Stimulated activated CD8-positive, alpha-beta memory T cell treated with anti-CD3 and anti-CD28 coated beads, Interleukin-4, amount 100 ng/mL, for 48 hours (primary cell): ENCODE measurements around the gene DPP6.

Experiments
- DNase-seq: peaks from one replicate; pipeline ENCODE4 v3.0.0-alpha.2; 2020

DPP6 gene

DNA sequence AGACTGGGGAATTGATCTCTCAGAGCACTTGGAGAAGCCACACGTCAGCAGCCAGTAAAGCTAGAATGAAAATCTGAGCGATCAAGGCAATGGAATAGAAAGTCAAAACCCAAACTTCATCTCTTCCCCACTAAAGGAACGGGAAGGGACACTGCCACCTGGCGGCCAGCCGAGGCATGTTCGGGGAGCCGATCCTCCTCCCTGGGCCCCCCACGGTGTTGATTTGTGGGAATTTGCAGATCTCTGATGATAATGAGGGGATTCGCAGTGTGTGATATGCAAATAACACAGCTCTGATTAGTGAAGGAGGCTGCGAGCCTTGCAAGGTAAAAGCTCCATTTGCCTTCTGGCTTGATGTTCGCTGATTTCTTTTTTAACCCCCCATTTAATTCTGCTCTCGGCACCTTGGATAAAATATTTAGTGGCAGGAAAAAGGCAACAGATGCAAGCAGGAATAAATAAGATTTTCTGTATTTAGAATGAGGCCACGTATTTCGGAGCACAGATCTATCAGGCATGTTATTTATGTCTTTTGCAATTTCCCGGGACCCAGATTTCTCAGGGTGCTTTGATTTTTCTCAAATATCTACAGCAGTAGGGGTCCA lies 692.2 kb downstream of the DPP6 start:
- peak; percentile 71 for DNase-seq

DNA sequence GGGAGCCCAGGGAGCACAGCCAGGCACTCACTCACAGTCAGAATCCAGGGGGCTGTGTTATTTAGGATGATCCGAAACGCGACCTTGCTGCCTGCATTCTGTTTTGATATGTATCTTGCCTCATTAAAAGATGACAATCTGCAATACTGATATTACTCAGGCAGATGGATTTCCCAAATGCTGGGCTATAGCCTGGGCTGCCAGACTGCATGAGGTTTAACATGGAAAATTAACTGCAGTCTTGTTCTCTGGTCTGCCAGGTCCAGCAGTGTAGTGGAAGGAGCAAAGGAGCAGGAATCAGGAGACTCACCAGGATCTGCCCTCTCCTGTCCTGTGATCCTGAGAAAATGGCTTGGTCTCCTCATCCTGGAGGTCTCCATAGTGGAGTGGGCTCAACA lies 692.7 kb downstream of the DPP6 start:
- no peak for DNase-seq

DNA sequence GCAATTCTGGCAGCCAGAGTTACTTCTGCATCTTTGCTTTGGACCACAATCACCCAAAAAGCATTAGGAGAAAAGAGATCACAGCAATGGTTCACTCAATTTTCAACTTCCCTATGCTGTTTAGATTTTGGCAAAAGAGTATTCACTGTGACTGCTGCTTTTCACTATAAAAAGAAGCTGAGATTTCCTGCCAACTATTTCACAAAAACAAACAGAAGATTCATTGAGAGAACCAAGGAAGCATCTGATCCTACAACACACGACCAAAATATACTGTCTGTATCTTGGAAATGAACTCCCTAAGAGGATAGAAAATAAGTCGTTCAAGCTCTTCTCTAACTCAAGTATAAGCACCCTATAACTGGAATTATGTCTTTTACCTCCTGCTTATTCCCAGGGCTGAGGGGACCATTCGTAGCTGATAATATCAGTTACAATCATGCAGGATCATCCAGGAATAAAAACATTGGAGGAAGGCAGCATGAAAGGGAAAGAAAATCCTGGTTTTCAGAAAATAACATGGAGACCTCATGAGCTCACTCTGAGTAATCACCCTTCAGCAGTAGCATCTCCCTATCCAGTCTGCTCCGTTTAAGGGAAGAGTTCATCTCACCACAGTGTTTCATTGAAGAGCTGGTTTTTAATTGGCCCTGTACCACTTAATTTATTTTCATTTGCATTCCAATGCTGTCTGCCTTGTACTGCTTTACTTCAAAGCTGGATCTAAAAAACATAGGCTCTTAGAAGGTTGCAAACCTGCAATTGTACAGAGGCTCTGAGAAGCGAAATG lies 694.6 kb downstream of the DPP6 start:
- no peak for DNase-seq

DNA sequence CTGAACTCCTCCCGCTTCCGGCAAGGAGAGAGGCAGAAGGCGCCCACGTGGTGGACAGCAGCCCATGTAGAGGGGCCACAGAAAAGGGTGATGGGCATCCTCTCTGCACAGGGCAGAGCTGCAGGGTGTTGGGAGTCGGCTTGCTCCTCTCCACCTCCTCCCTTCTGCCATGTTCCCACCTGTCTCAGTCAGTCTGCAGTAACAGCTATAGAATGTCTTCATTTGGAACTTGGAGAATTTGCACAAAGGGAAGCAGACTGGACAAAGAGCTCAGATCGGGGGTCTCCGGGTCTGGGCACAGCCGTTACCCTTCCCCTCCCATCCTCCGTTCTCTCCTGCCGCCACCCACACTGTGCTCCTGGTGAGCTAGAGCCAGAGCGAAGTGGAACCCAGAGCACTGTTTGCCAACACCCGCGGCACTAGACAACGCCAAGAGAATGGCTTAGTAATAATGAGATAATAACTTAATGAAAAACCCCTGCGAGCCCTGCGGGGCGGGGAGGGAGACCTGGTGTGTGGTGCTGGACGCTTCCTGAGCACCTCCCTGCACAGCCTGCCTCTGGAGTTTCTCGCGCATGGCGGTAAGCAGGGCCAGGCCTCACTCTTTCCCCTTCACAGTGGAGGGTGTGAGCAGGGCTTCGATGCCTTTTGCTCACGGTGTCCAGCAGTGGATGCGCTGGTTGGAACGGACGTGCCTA lies 696.0 kb downstream of the DPP6 start:
- DNase-seq, result no peak

DNA sequence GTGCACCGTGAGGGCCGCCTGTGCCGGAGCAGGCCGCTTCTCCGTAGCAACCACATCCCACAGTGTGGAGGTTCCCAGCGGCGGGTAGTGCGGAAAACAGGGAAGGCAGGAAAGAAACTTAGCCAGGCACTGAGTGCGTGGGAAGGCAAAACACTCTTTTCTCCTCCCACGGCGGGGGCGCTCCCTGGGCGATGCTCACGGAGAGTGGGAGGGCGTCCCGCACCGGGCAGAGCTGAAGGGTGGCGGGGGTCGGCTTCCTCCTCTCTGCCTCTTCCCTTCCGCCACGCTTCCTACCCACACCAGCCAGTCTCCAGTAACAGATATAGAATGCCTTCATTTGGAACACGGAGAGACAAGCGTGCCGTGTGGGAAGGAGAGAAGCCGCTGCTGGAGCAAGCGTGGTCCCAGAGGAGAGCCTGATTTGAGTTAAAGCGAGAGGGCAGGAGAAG lies 698.2 kb downstream of the DPP6 start:
- no peak for DNase-seq

DNA sequence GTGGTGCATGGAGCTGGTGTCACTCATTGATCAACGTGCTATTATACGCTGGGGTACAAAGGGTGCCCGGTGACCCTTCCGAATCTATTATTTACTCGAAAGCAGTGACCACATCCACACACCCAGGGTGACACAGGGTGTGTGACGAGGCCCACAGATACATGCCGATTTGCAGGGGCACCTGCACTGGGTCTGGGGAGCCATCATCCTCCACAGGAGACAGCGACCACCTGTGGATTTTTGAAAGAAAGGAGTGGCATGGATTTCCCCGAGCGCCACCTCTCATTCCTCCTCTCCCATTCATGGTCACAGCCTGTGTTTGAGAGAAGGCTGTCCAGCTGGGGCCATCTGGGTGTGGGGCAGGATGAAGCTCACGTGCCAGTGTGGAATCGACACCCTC lies 701.0 kb downstream of the DPP6 start:
- no peak for DNase-seq

DNA sequence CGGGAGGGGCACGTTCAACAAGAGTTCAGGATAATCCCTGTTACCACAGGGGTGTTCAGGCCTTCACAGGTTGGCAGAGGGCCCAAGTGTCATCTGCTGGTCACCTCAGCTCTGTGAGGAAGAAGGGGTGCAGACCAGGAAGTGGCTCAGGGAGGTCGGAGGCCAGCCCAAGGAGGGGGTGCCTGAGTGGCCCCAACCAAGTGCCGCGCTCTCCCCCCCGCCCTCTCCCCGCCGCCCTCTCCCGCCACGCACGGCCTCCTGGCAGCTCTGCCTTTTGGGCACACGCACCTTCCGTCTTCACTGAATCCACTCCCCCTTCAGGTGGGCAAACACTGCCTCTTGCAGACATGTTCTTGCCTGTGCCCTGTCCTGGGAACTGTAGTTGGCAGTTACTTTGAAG lies 705.6 kb downstream of the DPP6 start:
- DNase-seq, result no peak

DNA sequence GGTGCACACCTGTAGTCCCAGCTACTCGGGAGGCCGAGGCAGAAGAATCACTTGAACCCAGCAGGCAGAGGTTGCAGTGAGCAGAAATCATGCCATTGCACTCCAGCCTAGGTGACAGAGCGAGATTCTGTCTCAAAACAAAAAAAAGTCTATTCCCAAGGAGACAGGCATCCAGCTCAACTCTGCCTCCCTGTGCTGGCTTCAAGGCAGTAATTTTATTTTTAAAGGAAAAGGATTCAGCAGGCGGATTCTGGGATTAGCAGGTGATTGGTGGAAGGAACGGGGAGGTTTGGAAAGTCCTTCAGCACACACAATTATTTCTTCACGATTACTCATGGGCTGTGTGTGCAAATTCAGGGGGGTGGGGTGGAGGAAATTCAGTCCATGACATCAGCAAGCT lies 707.8 kb downstream of the DPP6 start:
- no peak for DNase-seq

DNA sequence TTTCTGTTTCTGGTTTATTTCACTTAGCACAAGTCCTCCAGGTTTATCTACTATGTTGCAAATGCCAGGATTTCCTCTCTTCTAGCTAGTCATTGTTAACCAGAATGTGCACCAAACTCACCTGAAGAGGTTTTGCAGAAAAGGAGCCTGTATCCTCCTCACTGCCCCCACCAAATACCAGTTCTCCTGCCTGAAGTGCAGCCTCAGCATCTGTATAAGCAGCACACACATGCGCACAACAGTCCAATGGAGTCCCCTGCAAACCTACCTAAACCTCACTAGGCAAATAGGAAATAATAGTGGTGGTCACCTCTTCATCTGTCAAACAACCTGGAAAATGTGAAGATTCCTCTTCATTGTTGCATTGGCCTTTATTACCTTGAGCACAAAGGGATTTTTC lies 712.9 kb downstream of the DPP6 start:
- DNase-seq, result no peak

DNA sequence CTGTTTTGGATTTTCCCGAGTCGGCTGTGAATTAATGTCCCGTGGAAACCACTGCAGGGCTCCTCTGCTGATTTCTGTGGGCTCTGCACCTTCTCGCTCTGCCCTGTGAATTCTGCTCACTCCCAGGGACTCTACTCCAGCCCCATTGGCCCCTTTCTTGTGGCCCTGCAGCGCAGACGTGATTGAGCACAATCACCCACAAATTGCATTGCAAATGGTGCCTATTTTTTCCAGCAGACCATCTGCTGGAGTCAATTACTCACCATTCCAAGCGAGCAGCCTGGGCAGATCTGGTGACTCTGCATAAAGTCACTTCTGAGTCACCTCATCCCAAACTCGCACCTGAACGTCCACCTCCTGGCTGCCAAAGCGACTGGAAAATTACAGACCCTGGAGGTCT lies 714.9 kb downstream of the DPP6 start:
- DNase-seq, result no peak

DNA sequence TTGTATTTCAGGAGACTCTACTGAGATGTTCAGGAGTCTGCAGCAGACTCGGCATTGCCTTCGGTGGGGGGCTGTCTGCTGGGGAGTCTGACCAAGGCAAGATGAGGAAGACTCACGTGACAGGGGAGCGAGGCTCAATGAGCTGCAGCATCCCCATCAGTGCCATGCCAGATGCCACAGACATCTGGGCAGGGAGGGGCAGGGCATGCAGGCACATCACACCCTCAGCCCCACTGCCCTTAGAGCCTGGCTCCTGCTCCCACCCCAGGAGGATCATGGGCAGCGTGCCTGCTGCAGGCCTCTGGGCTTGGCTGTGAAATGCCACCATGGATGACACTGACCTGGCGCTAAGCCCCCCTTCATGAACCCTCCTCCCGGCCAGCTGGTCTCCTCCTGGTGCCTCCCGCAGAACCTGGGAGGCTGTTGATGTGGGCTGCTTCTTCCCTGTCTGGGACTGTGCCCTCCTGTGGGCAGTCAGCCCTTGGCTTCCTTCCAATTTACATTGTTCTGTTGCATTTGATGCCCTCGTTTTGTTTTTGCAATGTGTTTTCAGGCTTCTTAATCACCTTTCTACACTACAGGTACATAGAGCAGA lies 715.7 kb downstream of the DPP6 start:
- no peak for DNase-seq

DNA sequence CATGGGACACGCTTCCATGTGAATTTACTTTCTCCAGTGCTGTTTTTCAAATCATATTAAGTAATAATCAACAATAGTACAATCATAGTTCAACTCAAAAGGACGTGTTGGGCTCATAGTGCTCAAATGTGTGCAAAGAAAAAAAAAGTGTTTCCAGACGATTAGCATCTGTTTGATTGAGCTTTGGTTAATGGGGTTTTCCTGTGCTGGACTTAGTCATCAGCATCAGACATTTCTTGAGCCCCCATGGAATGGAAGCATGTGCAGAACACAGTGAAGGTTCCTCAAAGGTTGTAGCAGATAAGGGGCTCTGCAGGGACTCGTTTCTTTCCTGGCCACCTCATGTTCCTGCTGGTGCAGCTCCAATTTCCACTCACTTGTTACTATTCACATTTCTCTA lies 716.8 kb downstream of the DPP6 start:
- no peak for DNase-seq

DNA sequence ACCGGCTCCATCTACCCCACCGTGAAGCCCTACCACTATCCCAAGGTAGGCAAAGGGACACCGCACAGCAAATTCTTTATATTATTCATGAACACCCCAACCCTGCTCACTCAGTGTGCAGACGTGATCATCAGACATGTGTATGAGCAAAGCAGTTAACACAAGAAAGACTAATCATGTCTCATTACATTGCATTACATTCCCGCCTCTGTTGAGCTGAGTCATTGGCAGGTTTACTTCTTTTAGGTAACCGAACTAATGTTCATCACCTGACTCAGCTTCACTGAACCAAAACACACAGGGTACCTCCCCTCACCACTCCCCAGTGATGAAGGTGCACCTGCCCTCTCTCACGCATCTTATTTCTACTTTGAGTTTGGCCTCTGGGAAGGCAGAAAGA lies 717.3 kb downstream of the DPP6 start:
- no peak for DNase-seq

DNA sequence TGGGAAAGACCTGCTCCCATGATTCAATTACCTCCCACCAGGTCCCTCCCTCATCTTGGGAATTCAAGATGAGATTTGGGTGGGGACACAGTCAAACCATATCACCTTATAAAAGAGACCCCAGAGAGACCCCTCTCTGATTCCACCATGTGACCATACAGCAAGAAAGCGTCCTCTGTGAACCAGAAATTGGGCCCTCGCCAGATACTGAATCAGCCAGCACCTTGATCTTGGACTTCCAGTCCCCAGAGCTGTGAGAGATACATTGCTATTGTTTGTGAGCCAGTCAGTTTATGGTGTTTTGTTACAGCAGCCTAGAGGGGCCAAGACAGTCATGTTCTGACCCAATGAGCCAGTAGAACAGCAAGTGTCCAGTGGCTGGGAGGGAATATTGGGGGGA lies 718.2 kb downstream of the DPP6 start:
- no peak for DNase-seq

DNA sequence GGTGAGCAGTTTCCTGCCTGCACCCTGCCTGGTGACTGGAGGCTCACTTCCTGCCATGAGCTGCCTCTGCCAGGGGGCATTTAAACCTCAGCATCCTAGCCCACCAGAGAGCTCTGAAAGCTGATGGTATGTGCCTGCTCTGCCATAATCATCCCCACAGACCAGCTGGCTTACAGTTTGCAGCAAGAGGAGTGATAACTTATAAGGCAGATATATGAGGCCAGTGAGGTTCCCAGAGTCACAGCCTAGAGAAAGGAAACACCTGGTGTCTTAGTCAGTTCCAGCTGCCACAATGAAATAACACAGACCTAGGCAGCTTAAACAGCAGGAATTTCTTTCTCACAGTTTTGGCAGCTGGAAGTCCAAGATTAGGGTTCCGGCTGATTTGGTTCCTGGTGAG lies 718.8 kb downstream of the DPP6 start:
- no peak for DNase-seq

DNA sequence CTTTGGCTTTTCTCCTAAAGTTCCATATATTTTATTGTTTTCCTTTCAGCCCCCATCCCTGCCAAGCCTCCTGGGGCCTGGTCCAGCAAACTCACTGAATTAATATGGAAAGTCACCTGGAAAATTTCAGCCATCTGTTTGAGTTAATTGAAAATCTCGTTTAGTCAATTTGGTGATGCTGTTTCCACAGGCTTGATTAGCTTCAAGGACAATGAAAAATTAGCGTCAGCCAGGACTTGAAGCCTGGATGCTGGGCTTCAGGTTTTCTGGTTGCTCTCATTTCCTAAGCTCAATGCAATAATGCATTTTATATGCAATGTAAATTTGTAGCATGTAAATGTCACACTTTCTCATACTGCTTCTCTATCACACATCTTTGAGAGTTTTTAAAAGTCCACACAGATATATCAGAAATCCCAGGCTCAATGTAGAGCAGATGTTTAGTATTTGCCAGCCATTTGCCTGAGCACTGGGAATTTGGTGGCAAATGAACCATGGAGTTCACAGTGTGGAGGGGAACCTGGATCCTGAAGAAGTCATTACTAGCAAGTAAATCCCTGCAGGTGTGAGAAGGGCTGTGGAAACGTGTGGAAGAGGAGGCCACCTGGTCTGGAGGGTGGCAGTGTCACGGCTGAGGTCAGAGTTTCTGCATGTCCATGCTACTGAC lies 722.2 kb downstream of the DPP6 start:
- DNase-seq, result no peak

DNA sequence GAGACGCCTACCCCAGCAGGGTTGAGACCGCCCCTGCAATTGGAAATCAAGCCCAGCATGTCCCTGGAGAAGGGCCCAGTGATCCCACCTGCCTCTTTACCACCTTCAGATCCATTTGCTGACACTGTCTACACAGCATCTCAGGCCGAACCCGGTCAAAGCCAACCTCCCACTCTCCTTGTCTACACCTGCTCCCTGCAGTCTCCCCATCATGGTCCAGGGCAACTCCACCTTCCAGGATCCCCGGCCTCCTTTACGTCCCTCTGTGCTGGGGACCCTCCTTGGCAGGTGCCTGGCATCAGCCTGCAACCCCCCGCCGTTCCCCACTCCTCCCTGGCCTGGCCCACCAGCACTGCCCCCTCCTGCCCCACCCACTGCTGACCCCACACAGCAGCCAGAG lies 723.5 kb downstream of the DPP6 start:
- DNase-seq, result no peak

DNA sequence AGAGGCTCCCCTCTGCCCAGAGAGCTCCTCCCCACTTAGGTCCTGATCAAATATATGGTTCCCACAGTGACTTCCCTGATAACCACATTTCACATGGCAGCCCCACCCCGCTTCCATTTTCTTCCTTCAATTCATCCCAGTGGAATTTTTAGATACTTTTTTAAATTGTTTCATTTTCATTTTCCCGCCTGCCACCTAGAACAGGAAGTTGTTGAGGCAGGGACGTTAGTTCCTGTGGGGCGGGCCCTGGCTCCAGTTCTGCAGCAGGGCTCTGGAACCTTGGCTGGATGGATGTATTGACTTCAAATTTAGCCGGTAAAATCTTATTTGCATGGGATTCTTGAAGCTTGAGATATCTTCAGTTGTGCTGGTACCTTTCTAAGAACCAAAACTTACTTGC lies 724.2 kb downstream of the DPP6 start:
- DNase-seq, result no peak

DNA sequence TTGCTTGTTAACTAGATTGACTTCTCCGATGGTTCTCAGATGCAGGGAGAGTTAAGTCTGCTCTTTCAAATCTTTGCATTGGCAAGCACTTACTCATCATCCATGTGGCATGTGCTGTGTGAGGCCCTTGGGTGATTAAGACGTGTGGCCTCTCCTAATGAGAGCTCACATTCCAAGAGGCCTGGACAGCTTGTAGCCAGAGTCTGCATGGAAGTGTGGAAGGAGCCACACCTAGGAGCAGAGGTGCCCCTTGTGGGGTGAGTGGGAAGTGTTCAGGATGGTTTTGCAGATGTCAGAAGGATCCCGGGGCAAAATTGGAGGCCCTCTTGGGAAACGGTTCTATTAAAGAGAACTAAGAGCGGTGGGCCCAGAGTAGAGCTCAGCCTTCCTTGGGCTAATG lies 724.8 kb downstream of the DPP6 start:
- DNase-seq, result no peak

DNA sequence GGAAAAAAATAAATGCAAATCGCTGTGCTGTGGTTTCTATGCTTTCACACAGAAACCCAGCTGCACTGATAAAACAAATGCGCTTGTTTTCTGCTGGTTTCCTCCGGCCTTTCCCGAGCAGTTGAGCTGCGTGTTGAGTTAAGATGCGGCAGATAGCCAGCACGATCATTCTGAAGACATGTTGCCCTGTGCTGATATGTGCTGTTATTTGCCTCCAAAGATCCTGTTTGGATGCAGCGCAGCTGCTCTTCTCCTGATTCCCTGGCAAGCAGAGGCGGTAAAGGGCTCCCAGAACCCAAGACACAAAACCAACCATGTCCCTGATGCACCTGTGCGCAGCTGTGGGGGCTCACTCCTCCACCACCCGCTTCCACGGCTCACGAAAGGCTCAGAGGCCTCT lies 725.3 kb downstream of the DPP6 start:
- DNase-seq, result no peak

DNA sequence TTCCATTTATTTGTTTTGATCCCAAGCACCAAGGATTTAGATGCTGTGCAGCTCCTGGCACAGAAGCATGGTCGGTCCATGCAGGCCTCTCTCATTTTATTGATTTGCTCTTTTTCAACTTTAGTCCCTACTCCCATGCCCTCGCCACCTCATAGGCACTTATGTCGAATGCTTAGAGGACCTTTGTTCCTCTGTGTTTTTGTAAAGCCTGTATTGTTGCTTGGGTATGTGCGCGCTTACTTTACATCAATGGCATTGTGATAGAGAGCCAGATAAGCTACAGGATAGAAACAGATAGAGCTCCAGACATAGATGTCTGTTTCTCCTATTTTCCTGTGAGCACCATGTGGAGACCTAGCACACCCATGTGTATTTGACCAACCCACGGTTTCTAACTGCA lies 725.7 kb downstream of the DPP6 start:
- no peak for DNase-seq

DNA sequence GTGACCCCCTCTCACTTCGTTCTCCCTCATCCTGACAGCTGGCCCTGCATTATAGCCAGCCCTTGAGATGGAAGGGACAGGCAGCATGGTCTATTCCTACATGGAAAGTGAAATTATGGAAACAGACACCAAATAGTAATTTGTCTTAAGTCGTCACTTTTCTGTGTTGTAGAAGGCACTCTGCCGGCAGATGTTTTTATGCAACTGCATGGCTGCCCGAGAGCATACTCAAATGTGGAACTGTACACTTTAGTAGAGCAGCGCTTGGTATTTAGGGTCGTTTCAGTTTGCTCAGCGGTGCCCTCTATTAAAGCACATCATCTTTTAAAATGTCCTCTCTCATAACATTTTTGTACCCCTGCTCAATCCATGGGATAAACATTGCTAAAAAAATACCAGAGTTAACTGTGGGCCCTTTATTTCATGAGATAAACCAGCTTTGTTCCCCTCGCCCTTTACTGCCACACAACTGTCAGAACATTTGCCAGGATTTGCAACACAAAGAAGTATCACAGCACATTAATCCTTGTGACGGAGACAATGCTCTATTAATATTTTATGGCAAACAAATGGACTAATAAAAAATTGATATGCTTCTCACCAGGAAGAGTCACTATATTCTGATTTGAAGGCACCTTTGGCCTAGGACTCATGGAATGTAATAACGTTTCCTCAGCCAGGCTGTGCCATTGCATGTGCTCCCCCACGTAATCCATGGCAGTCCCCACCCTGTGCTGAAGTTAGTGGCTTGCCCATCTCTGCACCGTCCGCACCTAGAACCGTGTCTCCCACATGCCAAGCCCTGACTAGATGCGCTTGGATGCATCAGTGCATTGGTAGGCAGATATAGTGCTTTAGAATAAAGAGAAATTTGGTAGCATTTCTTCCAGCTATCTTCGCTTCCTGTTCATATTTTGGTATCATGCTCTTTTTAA lies 729.4 kb downstream of the DPP6 start:
- DNase-seq, result no peak
